ENCODE measurements around the gene OR1J2. TPM values are rescaled to one million over a fixed set of nuclear protein-coding genes. Genes with fewer than 3 reads are reported as not detected.

Gene OR1J2
- polyA plus RNA-seq, result not detected
- long read RNA-seq, donor 1, result 0 reads
- long read RNA-seq, donor 2, result 0 reads
- long read RNA-seq, donor 3, result 0 reads
- long read RNA-seq, donor 4, result 0 reads
- long read RNA-seq, donor 5, result 0 reads
- long read RNA-seq, donor 6, result 0 reads
- long read RNA-seq, donor 7, result 0 reads
- long read RNA-seq, donor 8, result 0 reads
- long read RNA-seq, donor 9, result 0 reads
- long read RNA-seq, donor 10, result 0 reads

- Histone ChIP-seq H3K9me3 (ENCODE audit: control insufficient read depth in 2 of 2, insufficient read depth in 1 of 2, low read depth in 1 of 2, low read length in 1 of 2) (no peaks in the 10 kb centered on the region), H3K36me3 (ENCODE audit: control insufficient read depth in 3 of 3, insufficient read depth in 2 of 3, low read depth in 1 of 3, low read length in 3 of 3) (no peaks in the 10 kb centered on the region), H3K27ac (ENCODE audit: low read depth in 1 of 3, low read length in 2 of 3) (no peak within 1 kb of the TSS), H3K27me3 (ENCODE audit: control insufficient read depth in 3 of 3, insufficient read depth in 3 of 3, low read length in 3 of 3) (no peaks in the 10 kb centered on the region), H3K4me1 (ENCODE audit: control insufficient read depth in 3 of 3, insufficient read depth in 2 of 3, low read depth in 1 of 3, low read length in 2 of 3) (no peaks in the 10 kb centered on the region), H3K4me3 (ENCODE audit: low read depth in 1 of 3, low read length in 3 of 3) (no peak within 1 kb of the TSS)
- DNase-seq, result no peak
- whole genome bisulfite sequencing, 3 donors, result 73 to 80% (median 78%) methylated on average over 6 of the region's 6 CpGs
- no peak for FAIRE-seq
Measured at GRCh38 chr9:122510502-122510901, at the start of gene OR1J2. Gene OR1J2 (plus strand): TSS chr9:122510802. CDS start chr9:122510802, 0 bp downstream.

GRCh38 chr9:122463828-122464632 lies 46.6 kb upstream of the OR1J2 start:
- DNase-seq (no peak), FAIRE-seq (no peak)
- H3K36me3 ChIP-seq (ENCODE audit: control insufficient read depth in 3 of 3, insufficient read depth in 2 of 3, low read depth in 1 of 3, low read length in 3 of 3), result no peaks in the 10 kb centered on the region
- peak overlapping the region in 1 of 3 donors; percentile 69 for H3K27ac ChIP-seq (ENCODE audit: low read depth in 1 of 3, low read length in 2 of 3)
- H3K27me3 ChIP-seq (ENCODE audit: control insufficient read depth in 3 of 3, insufficient read depth in 3 of 3, low read length in 3 of 3), result peaks cover 0 to 8% (median 0%) of the 10 kb centered on the region in 3 donors
- H3K9me3 ChIP-seq (ENCODE audit: control insufficient read depth in 2 of 2, insufficient read depth in 1 of 2, low read depth in 1 of 2, low read length in 1 of 2), result no peaks in the 10 kb centered on the region
- H3K4me1 ChIP-seq (ENCODE audit: control insufficient read depth in 3 of 3, insufficient read depth in 2 of 3, low read depth in 1 of 3, low read length in 2 of 3), result peaks cover 0 to 6% (median 0%) of the 10 kb centered on the region in 3 donors
- peak overlapping the region in 1 of 3 donors; percentile 38 for H3K4me3 ChIP-seq (ENCODE audit: low read depth in 1 of 3, low read length in 3 of 3)
- WGBS, 3 donors, result 85 to 92% (median 89%) methylated on average over 10 of the region's 10 CpGs

GRCh38 chr9:122464633-122465567 lies 45.7 kb upstream of the OR1J2 start:
- 8 to 14% (median 13%) methylated on average over 10 of the region's 10 CpGs for WGBS, 3 donors
- H3K27me3 ChIP-seq (ENCODE audit: control insufficient read depth in 3 of 3, insufficient read depth in 3 of 3, low read length in 3 of 3), result peaks cover 0 to 8% (median 0%) of the 10 kb centered on the region in 3 donors
- no peaks in the 10 kb centered on the region for H3K36me3 ChIP-seq (ENCODE audit: control insufficient read depth in 3 of 3, insufficient read depth in 2 of 3, low read depth in 1 of 3, low read length in 3 of 3)
- no peaks in the 10 kb centered on the region for H3K9me3 ChIP-seq (ENCODE audit: control insufficient read depth in 2 of 2, insufficient read depth in 1 of 2, low read depth in 1 of 2, low read length in 1 of 2)
- peak overlapping the region in 1 of 3 donors; percentile 69 for H3K27ac ChIP-seq (ENCODE audit: low read depth in 1 of 3, low read length in 2 of 3)
- peaks cover 0 to 6% (median 0%) of the 10 kb centered on the region in 3 donors for H3K4me1 ChIP-seq (ENCODE audit: control insufficient read depth in 3 of 3, insufficient read depth in 2 of 3, low read depth in 1 of 3, low read length in 2 of 3)
- peak overlapping the region in 2 of 3 donors; percentile 27 to 38 for H3K4me3 ChIP-seq (ENCODE audit: low read depth in 1 of 3, low read length in 3 of 3)
- DNase-seq, result peak; percentile 75 to 78
- FAIRE-seq, result peak; percentile 44

GRCh38 chr9:122466456-122466855 lies 44.1 kb upstream of the OR1J2 start:
- Histone ChIP-seq H3K4me3 (ENCODE audit: low read depth in 1 of 3, low read length in 3 of 3) (no peak overlapping the region), H3K36me3 (ENCODE audit: control insufficient read depth in 3 of 3, insufficient read depth in 2 of 3, low read depth in 1 of 3, low read length in 3 of 3) (no peaks in the 10 kb centered on the region), H3K4me1 (ENCODE audit: control insufficient read depth in 3 of 3, insufficient read depth in 2 of 3, low read depth in 1 of 3, low read length in 2 of 3) (peaks cover 0 to 6% (median 0%) of the 10 kb centered on the region in 3 donors), H3K9me3 (ENCODE audit: control insufficient read depth in 2 of 2, insufficient read depth in 1 of 2, low read depth in 1 of 2, low read length in 1 of 2) (no peaks in the 10 kb centered on the region), H3K27me3 (ENCODE audit: control insufficient read depth in 3 of 3, insufficient read depth in 3 of 3, low read length in 3 of 3) (peaks cover 0 to 8% (median 0%) of the 10 kb centered on the region in 3 donors), H3K27ac (ENCODE audit: low read depth in 1 of 3, low read length in 2 of 3) (no peak overlapping the region)
- WGBS, 3 donors, result 62 to 69% (median 64%) methylated on average over 3 of the region's 3 CpGs
- FAIRE-seq, result no peak
- no peak for DNase-seq

- no peaks in the 10 kb centered on the region for H3K36me3 ChIP-seq (ENCODE audit: control insufficient read depth in 3 of 3, insufficient read depth in 2 of 3, low read depth in 1 of 3, low read length in 3 of 3)
- no peak overlapping the region for H3K27ac ChIP-seq (ENCODE audit: low read depth in 1 of 3, low read length in 2 of 3)
- 42 to 62% (median 48%) methylated on average over 4 of the region's 4 CpGs for WGBS, 3 donors
- H3K4me1 ChIP-seq (ENCODE audit: control insufficient read depth in 3 of 3, insufficient read depth in 2 of 3, low read depth in 1 of 3, low read length in 2 of 3), result peaks cover 0 to 6% (median 0%) of the 10 kb centered on the region in 3 donors
- H3K9me3 ChIP-seq (ENCODE audit: control insufficient read depth in 2 of 2, insufficient read depth in 1 of 2, low read depth in 1 of 2, low read length in 1 of 2), result no peaks in the 10 kb centered on the region
- H3K4me3 ChIP-seq (ENCODE audit: low read depth in 1 of 3, low read length in 3 of 3), result no peak overlapping the region
- DNase-seq, result no peak
- no peak for FAIRE-seq
- peaks cover 0 to 11% (median 0%) of the 10 kb centered on the region in 3 donors for H3K27me3 ChIP-seq (ENCODE audit: control insufficient read depth in 3 of 3, insufficient read depth in 3 of 3, low read length in 3 of 3)
Measured at GRCh38 chr9:122468735-122469134, 41.9 kb upstream of the OR1J2 start.

- Histone ChIP-seq H3K4me1 (ENCODE audit: control insufficient read depth in 3 of 3, insufficient read depth in 2 of 3, low read depth in 1 of 3, low read length in 2 of 3) (no peaks in the 10 kb centered on the region), H3K4me3 (ENCODE audit: low read depth in 1 of 3, low read length in 3 of 3) (no peak overlapping the region), H3K27me3 (ENCODE audit: control insufficient read depth in 3 of 3, insufficient read depth in 3 of 3, low read length in 3 of 3) (peaks cover 0 to 3% (median 0%) of the 10 kb centered on the region in 3 donors), H3K27ac (ENCODE audit: low read depth in 1 of 3, low read length in 2 of 3) (no peak overlapping the region), H3K36me3 (ENCODE audit: control insufficient read depth in 3 of 3, insufficient read depth in 2 of 3, low read depth in 1 of 3, low read length in 3 of 3) (no peaks in the 10 kb centered on the region), H3K9me3 (ENCODE audit: control insufficient read depth in 2 of 2, insufficient read depth in 1 of 2, low read depth in 1 of 2, low read length in 1 of 2) (no peaks in the 10 kb centered on the region)
- FAIRE-seq (no peak), DNase-seq (no peak)
- 66 to 69% (median 69%) methylated on average over 3 of the region's 3 CpGs for WGBS, 3 donors
Measured at GRCh38 chr9:122474561-122474960, 36.0 kb upstream of the OR1J2 start.

- H3K27ac ChIP-seq (ENCODE audit: low read depth in 1 of 3, low read length in 2 of 3), result no peak overlapping the region
Measured at GRCh38 chr9:122475717-122476116, 34.9 kb upstream of the OR1J2 start.

GRCh38 chr9:122477346-122477745 lies 33.3 kb upstream of the OR1J2 start:
- H3K4me1 ChIP-seq (ENCODE audit: control insufficient read depth in 3 of 3, insufficient read depth in 2 of 3, low read depth in 1 of 3, low read length in 2 of 3), result no peaks in the 10 kb centered on the region
- 80 to 94% (median 87%) methylated on average over 3 of the region's 3 CpGs for WGBS, 3 donors
- FAIRE-seq (no peak), DNase-seq (no peak)
- H3K4me3 ChIP-seq (ENCODE audit: low read depth in 1 of 3, low read length in 3 of 3), result no peak overlapping the region
- no peaks in the 10 kb centered on the region for H3K36me3 ChIP-seq (ENCODE audit: control insufficient read depth in 3 of 3, insufficient read depth in 2 of 3, low read depth in 1 of 3, low read length in 3 of 3)
- H3K27me3 ChIP-seq (ENCODE audit: control insufficient read depth in 3 of 3, insufficient read depth in 3 of 3, low read length in 3 of 3), result no peaks in the 10 kb centered on the region
- H3K9me3 ChIP-seq (ENCODE audit: control insufficient read depth in 2 of 2, insufficient read depth in 1 of 2, low read depth in 1 of 2, low read length in 1 of 2), result no peaks in the 10 kb centered on the region
- H3K27ac ChIP-seq (ENCODE audit: low read depth in 1 of 3, low read length in 2 of 3), result no peak overlapping the region

More at GRCh38 chr9:122475717-122476116, 34.9 kb upstream of the OR1J2 start:
- Histone ChIP-seq H3K4me3 (ENCODE audit: low read depth in 1 of 3, low read length in 3 of 3) (no peak overlapping the region), H3K27me3 (ENCODE audit: control insufficient read depth in 3 of 3, insufficient read depth in 3 of 3, low read length in 3 of 3) (peaks cover 0 to 3% (median 0%) of the 10 kb centered on the region in 3 donors), H3K9me3 (ENCODE audit: control insufficient read depth in 2 of 2, insufficient read depth in 1 of 2, low read depth in 1 of 2, low read length in 1 of 2) (no peaks in the 10 kb centered on the region), H3K36me3 (ENCODE audit: control insufficient read depth in 3 of 3, insufficient read depth in 2 of 3, low read depth in 1 of 3, low read length in 3 of 3) (no peaks in the 10 kb centered on the region), H3K4me1 (ENCODE audit: control insufficient read depth in 3 of 3, insufficient read depth in 2 of 3, low read depth in 1 of 3, low read length in 2 of 3) (no peaks in the 10 kb centered on the region)
- no peak for FAIRE-seq
- no peak for DNase-seq
- WGBS, 3 donors, result 46 to 71% (median 59%) methylated on average over 2 of the region's 2 CpGs

Data from small intestine (tissue), 16 donors.